GM19467 (cell line): ENCODE measurements around the gene CHST15.

Experiments
- ATAC-seq: cut with Tn5 transposase; IDR thresholded peaks from one replicate; pipeline ENCODE4 v1.9.1; 2021; ENCODE audit warnings: mild to moderate bottlenecking, moderate library complexity; ENCODE audit not compliant: unreplicated experiment

The CHST15 gene, protein sequence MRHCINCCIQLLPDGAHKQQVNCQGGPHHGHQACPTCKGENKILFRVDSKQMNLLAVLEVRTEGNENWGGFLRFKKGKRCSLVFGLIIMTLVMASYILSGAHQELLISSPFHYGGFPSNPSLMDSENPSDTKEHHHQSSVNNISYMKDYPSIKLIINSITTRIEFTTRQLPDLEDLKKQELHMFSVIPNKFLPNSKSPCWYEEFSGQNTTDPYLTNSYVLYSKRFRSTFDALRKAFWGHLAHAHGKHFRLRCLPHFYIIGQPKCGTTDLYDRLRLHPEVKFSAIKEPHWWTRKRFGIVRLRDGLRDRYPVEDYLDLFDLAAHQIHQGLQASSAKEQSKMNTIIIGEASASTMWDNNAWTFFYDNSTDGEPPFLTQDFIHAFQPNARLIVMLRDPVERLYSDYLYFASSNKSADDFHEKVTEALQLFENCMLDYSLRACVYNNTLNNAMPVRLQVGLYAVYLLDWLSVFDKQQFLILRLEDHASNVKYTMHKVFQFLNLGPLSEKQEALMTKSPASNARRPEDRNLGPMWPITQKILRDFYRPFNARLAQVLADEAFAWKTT

DNA sequence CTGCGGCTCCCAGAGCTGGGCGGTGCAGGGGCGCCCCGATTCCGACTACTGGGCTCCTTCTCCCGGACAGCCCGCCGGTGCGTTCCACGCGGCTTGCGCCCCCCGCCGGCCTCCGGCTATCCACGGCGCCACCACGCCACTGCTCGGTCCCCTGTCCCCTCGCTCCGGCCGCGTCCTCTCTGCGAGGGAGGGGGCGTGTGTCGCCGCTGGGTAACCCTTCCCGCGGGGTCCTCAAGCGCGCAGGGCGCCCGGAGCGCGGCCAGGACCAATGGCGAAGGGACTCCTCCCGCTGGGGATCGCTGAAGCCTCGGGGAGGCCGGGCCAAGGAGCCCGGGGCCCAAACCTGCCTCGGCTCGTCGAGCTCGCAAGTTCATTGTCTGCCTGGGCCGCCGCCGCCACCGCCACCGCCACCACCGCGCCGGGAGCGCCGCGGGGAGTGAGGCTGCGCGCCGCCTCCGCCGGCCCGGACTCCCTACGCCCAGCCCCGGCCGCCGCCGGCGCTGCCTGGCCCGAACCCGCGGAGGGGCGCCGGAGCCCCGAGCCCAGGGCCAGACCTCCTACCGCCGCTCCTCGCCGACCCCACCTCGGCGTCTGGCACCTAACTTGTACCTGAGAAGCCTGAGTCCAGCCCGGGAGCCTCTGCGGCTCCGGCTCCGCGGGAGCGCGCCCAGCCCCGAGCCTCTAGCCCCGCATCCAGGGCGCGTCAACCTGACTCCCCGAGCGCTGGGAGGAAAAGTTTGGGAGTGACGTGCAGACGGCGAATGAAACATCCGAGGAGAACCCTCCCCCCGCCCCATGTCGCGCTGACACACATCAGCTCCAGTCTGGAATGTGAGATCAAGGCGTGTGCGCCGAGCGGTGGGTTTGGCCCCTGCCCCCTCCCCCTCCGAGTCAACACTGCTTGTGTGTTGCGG lies at the start of gene CHST15:
Gene CHST15 (minus strand): TSS at position 739 of the 914 bp plus-strand sequence. CDS start 47,386 bp downstream, outside the sequence.
- ATAC-seq = no peak

DNA sequence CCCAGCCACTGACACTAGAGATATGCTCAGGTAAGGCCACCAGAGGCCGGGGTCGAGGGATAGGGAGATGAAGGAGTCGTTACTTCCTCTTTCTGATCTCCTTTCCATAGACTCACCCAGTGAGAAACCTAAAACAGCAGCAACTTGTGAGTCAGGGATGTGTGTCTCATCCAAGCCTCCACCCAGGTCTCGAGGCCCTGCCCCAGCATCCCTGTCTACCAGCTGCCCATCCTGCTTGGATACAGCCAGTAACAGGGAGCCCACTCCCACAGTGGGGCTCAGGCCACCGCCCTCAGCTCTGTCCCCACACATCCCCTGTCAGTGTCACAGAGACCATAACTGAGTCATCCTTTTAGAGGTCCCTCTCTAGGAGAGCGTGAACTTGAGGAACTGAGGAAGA lies 49.6 kb upstream of the CHST15 start:
- no peak for ATAC-seq

DNA sequence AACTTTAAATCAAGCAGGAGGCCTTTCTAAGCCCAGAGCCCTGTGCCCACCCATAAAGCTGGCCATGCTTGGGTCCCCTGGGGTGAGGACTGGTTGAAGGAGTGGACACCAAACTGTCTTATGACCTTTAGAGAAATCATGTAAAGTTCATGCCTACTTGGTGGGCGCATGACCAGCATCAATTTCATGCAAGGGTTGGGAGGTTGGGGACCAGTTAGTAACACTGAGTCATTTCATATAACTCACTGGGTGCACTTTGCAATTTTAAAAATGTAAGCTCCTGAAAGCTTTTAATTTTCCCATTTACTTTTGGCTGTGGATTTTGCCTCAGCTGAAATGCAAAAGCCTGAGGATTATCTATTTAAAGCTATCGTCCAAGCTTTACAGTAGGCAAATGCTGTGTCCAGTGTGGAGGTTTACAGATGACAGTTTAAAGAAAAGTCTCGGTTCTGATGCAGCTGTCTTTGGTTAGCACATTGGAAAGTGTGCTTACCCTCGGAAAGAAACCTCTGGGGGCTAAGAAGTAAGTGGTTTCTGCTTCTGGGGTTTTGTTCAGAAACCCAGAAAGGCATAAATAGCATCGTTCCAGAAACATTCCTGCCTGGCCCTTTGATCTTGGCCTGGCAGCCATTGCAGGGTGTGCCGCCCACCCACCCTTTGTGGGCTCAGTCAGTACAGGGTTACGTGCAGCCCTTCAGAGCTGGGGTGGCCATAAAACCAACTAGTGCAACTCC lies 48.8 kb upstream of the CHST15 start:
- ATAC-seq = no peak

DNA sequence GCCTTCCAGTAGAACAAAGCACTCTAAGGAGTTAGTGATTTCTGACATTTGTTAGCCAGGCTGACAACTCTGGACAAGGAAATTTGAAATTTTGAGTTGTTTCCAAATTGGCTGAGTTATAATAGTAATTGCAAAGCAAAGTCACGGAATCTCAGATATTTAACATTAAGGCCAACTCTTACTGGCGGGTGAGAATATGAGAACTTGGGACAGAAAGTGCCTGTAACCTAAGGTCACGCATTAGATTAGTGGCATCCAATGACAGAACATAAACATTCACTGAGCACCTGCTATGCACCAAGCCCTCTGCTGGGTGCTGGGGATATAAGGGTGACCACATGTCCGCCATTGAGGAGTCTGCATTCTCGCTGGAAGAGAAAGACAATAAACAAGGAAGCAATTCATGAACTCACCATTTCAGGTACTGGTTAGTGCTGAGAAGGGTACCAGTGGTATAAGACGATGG lies 45.5 kb upstream of the CHST15 start:
- ATAC-seq = no peak

DNA sequence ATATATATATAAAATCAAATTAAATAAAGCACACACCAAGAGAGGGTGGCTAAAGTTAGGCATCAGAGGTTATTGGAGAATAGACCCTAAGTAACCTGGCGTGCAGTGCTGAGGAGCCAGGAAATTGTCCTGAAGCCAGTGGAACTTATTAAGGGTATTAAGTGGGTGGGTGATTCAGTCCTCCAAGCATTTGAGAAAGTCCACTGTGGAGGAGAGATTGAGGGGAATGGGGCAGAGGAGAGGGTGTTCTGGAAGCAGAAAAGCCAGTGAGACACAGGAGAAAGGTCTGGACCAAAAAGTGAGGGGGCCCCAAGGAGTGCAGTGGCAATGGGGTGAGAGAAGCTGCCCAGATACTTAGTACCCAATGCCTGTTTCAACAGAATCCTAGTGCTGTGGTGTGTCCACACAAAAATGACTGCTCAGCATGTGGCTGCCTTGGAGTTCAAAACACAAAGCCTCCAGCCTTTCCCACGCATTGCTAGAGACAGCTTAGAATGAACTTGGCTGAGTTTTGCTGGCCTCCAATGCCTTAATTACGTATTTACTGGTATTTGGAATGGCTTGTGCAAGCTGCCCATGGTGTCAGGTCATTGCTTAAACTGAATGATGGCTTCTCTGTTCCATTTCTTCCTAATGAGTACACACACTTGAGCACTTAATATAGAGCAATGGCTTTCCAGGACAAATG lies 44.9 kb upstream of the CHST15 start:
- ATAC-seq = no peak

DNA sequence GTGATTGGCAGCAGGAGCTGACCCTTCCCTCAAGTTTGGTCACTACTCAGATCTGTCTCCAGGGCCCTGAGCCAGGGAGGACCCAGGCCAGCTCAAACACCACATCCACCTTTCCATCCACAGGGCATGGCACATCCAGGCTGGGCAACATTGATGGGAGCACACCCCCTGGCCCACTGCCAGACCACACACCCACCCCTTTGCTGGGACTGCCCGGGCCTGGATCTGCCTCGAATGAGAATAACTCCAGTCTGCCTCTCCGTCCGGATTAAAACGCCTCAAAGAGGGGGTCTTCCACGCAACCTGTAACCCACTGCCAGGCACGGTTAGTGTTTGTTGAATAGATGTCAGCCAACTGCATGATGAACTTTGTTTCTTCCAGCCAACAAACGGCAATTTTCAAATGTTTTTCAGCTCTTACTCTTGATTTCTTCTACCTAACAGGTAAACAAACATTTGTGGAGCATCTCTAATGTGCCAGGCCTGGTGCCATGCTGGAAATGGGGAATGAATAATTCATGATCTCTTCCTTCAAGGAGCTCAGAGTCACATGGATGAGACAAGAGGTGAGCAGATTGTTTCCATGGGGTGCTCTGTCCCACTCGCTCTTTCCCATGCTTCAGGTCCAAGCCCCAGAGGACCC lies 41.0 kb upstream of the CHST15 start:
- ATAC-seq = no peak

DNA sequence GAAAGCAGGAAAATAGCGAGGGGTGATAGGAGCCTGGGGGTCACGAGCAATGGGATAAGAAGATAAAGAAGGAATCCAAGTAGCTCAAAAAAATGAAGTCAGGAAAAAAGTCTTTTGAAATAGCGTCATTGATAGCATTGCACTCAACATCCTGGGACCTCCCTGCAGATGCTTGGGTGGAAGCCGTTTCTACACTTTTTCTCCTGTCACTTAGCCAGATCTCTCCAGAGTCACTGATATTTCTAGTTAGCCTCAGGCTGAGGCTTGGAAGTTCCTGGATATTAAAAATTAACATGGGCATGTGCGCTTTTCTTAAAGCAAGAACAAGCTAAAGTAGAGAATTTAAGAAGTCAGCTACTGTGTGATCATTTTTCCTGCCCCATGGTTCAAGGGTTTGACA lies 39.5 kb upstream of the CHST15 start:
- ATAC-seq = no peak

DNA sequence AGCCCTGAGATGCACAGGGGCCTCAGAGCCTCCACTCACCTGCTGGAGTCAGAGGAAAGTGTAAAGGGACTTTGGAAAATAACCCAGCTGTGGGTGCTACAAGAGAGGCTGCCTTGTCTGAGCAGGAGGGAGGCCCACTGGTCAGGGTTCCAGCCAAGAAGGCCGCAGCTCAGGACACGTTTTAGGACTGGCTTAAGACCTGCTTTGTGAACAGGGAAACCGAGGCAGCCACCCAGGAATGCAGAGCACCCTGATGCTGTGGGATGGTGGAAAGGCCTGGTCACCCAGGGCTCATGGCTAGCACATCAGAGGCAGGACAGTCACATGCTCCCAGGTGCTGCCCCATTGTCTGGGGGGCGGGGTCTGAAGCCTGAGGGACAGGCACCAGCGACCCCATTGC lies 38.9 kb upstream of the CHST15 start:
- no peak for ATAC-seq

DNA sequence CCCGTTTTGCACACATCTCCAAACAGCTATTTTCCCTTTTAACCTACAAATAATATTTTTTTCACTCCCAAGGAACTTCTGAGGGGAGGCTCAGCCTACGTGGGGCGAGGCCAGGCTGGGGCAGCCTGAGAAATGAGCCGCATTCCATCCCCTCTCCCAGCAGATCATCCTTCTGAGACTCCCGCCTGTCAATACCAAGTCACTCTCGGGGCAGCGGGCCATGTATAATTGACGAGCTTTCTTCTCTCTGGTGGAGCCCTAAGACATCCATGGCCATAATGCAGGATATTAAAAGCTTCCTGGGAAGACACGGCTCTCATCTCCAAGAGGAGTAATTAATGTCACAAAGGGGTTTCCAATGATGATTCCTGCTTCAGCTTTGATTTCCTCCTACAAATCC lies 37.8 kb upstream of the CHST15 start:
- ATAC-seq = no peak

DNA sequence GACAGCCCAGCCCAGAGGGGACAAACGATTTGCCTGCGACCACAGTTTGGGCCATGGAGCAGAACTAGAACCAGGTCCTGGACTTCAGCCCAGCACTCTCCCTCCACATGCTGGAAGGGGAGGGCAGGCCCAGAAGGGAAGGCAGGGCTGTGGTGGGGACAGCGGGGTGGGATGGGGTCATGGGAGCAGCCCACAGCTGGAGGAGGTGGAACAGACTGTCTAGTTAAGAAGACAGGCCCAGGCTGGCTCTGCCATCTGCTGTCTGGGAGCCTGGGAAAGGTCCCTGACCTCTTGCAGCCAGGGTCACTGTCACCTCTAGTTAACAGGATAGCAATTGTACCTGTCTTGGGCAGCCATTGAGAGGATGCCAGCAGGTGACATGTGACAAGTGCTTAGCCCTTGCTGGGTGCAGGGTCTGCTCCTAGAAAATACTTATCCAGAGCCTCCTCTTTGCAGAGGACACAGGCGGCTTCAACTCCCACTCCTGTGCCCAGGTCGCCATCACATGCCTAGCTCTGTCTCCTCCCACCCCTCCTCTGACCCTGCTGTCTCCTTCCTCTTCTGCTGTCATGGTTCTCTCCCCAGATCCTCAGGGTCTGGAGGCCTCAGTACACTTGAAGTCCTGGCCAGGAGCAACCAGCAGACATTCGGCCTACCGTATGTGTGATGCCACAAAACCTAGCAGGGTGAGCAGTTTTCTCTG lies 37.0 kb upstream of the CHST15 start:
- no peak for ATAC-seq

DNA sequence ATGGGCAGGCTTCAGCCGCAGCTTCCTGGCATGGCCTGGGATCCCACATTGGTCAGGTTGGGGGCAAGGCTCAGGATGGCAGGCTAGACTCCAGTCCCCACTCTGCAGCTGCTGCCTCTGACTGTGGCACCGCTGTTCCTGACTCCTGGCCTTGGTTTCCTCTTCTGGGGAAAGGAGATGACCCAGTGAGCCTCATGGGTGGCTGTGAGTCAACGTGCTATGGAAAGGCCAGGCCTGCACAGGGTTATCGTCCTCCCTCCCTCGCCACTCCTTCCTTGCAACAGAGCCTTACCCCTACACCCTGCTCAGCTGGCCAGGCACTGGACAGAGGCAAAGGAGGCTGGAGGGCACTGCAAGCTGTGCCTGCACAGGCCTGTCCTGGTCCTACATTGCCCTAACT lies 36.1 kb upstream of the CHST15 start:
- ATAC-seq = no peak

DNA sequence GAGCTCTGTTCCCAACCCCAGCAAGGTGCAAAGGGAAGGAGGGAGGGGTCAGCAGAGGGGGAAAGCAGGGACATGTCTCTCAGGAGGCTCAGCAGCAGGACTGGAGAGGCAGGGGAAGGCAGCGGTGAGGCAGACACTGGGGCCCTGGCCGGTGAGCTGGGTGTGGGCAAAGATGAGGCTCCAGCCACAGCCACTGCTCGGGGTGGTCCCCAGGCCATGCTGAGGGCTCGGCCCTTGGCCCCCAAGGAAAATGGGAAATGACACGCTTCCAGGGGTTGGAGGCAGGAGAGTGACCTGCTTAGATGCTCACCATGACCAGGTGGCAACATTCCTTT lies 35.4 kb upstream of the CHST15 start:
- ATAC-seq = no peak

DNA sequence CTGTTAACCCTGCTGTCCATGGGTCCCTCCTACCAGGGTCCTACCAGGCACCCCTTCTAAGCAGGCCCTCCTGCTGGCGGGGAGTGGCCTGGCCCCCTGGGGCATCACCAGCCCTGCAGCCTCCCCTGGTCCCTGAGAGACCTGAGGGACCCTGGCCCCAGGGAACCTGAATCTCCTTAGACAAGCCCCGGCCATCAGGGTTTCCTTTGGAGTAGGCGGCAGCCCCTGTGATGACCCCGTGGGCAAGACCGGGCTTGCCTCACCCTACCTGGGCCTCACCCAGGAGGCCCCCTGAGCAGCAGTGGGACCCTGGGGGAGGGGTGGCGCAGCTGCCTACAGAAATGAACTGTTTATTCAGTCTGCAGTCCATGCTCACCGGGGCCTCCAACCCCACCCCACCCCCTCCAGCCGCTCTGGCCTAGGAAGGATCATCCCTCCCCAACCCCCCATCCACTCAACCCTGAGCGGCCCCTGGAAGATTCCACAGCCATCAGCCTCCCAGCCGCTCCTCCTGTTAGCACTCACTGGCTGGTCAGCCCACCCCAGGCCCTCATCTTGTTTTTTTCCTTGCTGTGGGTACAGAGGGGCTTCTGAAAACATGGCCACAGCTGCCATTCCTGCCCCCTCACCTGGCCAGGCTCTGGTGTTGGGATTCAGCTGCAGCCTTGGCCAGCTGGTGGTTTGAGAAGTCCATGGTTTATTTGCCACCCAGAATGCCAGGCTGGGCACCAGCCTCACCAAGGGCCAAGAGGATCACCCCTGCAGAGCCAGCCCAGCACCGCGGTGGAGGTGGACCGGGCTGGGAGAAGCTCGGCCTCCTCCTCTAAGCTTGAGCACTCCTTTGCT lies 34.8 kb upstream of the CHST15 start:
- ATAC-seq = no peak

DNA sequence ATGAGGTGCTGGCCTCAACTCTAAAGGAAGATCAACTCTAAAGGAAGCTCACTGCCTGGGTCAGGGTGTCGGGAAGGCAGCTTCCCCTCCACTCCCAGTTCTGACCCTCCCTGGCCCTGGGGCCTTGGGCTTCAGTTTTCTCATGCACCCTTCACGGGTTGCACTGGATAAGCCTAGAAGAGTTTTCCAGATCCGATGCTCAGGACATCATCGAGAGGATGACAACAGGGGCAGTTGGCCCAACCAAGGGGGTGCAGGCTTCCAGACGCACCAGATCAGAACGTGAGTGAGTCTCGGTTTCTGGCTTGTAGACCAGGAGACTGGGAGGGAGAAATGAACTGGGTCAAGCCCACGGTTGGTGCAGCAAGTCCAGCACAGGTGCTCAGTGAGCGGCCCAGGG lies 34.2 kb upstream of the CHST15 start:
- no peak for ATAC-seq

DNA sequence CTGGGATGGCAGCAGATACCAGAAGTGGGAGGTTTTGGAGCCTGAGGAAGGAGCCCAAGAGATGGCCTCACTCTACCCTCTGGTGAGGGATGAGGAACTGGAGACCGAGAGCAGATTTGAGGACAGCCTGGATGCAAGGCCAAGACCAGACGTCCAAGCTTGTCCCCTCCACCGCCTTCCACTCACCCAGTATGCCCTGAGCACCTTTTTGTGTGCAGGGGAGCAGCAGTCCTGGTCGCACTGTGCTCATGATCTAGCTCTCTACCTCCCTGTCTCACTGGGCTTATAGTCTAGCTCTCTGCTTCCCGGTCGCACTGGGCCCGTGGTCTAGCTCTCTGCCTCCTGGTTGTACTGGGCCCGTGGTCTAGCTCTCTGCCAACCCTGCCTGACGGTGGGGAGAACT lies 33.6 kb upstream of the CHST15 start:
- ATAC-seq = no peak

DNA sequence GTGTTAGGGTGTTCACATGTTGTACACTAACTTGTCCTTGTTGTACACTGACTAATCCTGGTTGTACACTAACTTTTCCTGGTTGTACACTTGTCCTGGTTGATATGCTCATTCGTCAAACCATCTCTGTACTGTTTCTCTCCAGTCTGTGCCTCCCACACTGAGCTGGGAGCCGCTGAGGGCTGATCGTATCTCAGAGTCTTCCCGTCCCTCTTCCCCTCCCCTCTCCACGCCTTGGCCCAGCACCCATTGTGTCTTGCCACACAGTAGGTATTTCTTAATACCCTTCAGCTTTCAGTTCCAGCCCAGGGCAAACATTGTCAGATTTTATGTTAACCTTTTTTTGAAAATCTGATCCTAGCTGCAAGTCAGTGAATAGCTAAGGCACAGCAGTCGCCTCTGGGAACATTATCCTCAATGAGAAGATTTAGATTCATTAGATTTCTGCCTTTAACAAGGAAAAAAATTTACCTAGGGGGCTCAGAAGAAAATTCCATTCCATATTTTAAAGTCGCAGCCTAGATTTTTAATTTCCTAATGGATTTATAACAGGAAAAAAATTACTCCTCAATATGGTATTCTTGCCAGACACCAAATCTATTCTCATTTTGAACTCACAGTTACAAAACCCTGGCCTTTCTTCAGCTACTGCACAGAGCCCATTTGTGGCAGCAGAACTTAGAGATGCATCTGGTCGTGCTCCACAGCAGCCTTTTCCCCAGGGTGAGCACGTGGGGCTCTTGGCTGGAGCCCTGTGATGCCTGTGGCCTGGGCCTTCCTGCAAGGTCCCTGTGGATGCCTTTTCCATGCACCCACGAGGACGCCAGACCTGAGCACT lies 33.0 kb upstream of the CHST15 start:
- ATAC-seq = no peak

DNA sequence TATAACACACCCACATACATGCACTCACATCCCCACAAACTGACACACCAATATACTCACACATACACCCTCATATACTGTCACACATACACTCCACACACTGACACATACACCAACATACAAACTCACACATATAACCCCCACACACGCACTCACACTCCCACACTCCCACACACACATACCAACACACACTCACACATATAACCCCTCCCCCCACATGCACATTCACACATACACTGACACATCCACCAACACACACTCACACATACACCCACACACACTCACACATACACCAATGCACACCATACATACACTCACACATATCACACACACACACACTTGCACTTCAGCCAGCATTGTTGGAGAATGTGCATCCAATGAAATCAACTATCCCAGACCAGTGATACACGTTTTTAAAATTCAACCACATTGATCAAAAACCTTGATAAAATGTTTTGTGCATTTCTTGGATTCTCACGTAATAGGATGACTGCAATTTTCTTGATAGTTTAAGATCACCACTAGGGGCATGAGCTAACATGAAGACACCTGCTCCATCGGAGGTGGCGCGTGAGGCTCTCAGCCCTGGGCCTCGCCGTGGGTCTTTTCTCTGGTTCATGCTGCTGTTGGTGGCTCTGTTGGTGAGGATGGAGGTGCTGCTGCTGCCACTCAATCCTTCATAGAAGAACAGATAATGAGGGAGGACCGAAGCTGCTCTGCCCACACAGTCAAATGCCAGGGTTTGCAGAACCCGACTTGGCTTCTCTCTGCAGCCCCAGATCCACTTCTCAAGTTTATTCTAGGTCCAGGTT lies 32.1 kb upstream of the CHST15 start:
- no peak for ATAC-seq
